HEK293 (cell line): Measurements from ENCODE around the gene CLIP1.

ENCODE experiments used
- EGR2 ChIP-seq: fragments of 450-650 bp; formaldehyde crosslinking; IDR thresholded peaks from 2 replicates; pipeline ENCODE4 v1.5.1; 2016; ENCODE audit warnings: low read depth, missing biosample characterization, missing genetic modification characterization
- GLIS1 ChIP-seq: fragments of 450-650 bp; formaldehyde crosslinking; IDR thresholded peaks from 2 replicates; pipeline ENCODE4 v1.5.1; 2016; ENCODE audit warnings: missing biosample characterization, missing genetic modification characterization
- KLF16 ChIP-seq: fragments of 450-650 bp; formaldehyde crosslinking; IDR thresholded peaks from 2 replicates; pipeline ENCODE4 v1.5.1; 2017; ENCODE audit warnings: missing biosample characterization, missing genetic modification characterization
- MZF1 ChIP-seq: fragments of 450-650 bp; formaldehyde crosslinking; IDR thresholded peaks from 2 replicates; pipeline ENCODE4 v1.5.1; 2017; ENCODE audit warnings: missing biosample characterization, missing genetic modification characterization, borderline replicate concordance
- RBAK ChIP-seq: fragments of 450-650 bp; formaldehyde crosslinking; IDR thresholded peaks from 2 replicates; pipeline ENCODE4 v1.5.1; 2016; ENCODE audit warnings: missing biosample characterization, missing genetic modification characterization
- SETDB1 ChIP-seq: IDR thresholded peaks from one replicate; pipeline ENCODE4 v1.6.1; 2017; ENCODE audit warnings: mild to moderate bottlenecking, low read length, moderate library complexity, mixed read lengths; ENCODE audit not compliant: insufficient read length
- YY1 ChIP-seq: fragments of 450-650 bp; formaldehyde crosslinking; IDR thresholded peaks from 2 replicates; pipeline ENCODE4 v1.5.1; 2018; ENCODE audit warnings: missing biosample characterization, missing genetic modification characterization
- ZFP41 ChIP-seq: fragments of 450-650 bp; formaldehyde crosslinking; IDR thresholded peaks from 2 replicates; pipeline ENCODE4 v1.5.1; 2016; ENCODE audit warnings: missing biosample characterization, missing genetic modification characterization, borderline replicate concordance
- ZNF140 ChIP-seq: fragments of 450-650 bp; formaldehyde crosslinking; IDR thresholded peaks from 2 replicates; pipeline ENCODE4 v1.5.1; 2016; ENCODE audit warnings: missing biosample characterization, missing genetic modification characterization
- ZNF155 ChIP-seq: fragments of 450-650 bp; formaldehyde crosslinking; IDR thresholded peaks from 2 replicates; pipeline ENCODE4 v1.5.1; 2016; ENCODE audit warnings: missing biosample characterization, missing genetic modification characterization
- ZNF175 ChIP-seq: fragments of 450-650 bp; formaldehyde crosslinking; IDR thresholded peaks from 2 replicates; pipeline ENCODE4 v1.5.1; 2016; ENCODE audit warnings: missing biosample characterization, missing genetic modification characterization
- ZNF2 ChIP-seq: fragments of 450-650 bp; formaldehyde crosslinking; IDR thresholded peaks from 2 replicates; pipeline ENCODE4 v1.5.1; 2016; ENCODE audit warnings: missing biosample characterization, missing genetic modification characterization
- ZNF341 ChIP-seq: fragments of 450-650 bp; formaldehyde crosslinking; IDR thresholded peaks from 2 replicates; pipeline ENCODE4; 2016; ENCODE audit warnings: low read depth, missing biosample characterization, missing genetic modification characterization
- ZNF354C ChIP-seq: fragments of 450-650 bp; formaldehyde crosslinking; IDR thresholded peaks from 2 replicates; pipeline ENCODE4 v1.5.1; 2016; ENCODE audit warnings: missing biosample characterization, missing genetic modification characterization, low read depth, borderline replicate concordance
- ZNF394 ChIP-seq: fragments of 450-650 bp; formaldehyde crosslinking; IDR thresholded peaks from 2 replicates; pipeline ENCODE4 v1.5.1; 2016; ENCODE audit warnings: missing biosample characterization, missing genetic modification characterization, mild to moderate bottlenecking, moderate library complexity, borderline replicate concordance
- ZNF404 ChIP-seq: fragments of 450-650 bp; formaldehyde crosslinking; IDR thresholded peaks from 2 replicates; pipeline ENCODE4 v1.5.1; 2017; ENCODE audit warnings: missing biosample characterization, missing genetic modification characterization
- ZNF426 ChIP-seq: fragments of 450-650 bp; formaldehyde crosslinking; IDR thresholded peaks from 2 replicates; pipeline ENCODE4 v1.5.1; 2017; ENCODE audit warnings: missing biosample characterization, missing genetic modification characterization, mild to moderate bottlenecking, inconsistent platforms, moderate library complexity
- ZNF555 ChIP-seq: fragments of 450-650 bp; formaldehyde crosslinking; conservative IDR thresholded peaks from 2 replicates; pipeline ENCODE4 v1.5.1; 2017; ENCODE audit warnings: missing biosample characterization, mild to moderate bottlenecking, missing genetic modification characterization, inconsistent platforms
- ZNF558 ChIP-seq: fragments of 450-650 bp; formaldehyde crosslinking; IDR thresholded peaks from 2 replicates; pipeline ENCODE4 v1.5.1; 2016; ENCODE audit warnings: missing biosample characterization, missing genetic modification characterization
- ZNF623 ChIP-seq: fragments of 450-650 bp; formaldehyde crosslinking; IDR thresholded peaks from 2 replicates; pipeline ENCODE4 v1.5.1; 2016; ENCODE audit warnings: missing biosample characterization, missing genetic modification characterization
- ZNF654 ChIP-seq: fragments of 450-650 bp; formaldehyde crosslinking; IDR thresholded peaks from 2 replicates; pipeline ENCODE4 v1.5.1; 2016; ENCODE audit warnings: low read depth, missing biosample characterization, missing genetic modification characterization
- ZNF664 ChIP-seq: fragments of 450-650 bp; formaldehyde crosslinking; IDR thresholded peaks from 2 replicates; pipeline ENCODE4 v1.5.1; 2016; ENCODE audit warnings: missing biosample characterization, missing genetic modification characterization
- ZNF707 ChIP-seq: fragments of 450-650 bp; formaldehyde crosslinking; IDR thresholded peaks from 2 replicates; pipeline ENCODE4 v1.5.1; 2016; ENCODE audit warnings: missing biosample characterization, missing genetic modification characterization
- ZNF837 ChIP-seq: fragments of 450-650 bp; formaldehyde crosslinking; IDR thresholded peaks from 2 replicates; pipeline ENCODE4 v1.5.1; 2016; ENCODE audit warnings: missing biosample characterization, missing genetic modification characterization
- TF ChIP-seq, protein P1 (sequence below): fragments of 450-650 bp; formaldehyde crosslinking; conservative IDR thresholded peaks from 2 replicates; pipeline ENCODE4 v1.5.1; 2016; ENCODE audit warnings: low read depth, missing biosample characterization, missing genetic modification characterization
- TF ChIP-seq, protein P2 (sequence below): fragments of 450-650 bp; formaldehyde crosslinking; IDR thresholded peaks from 2 replicates; pipeline ENCODE4; 2016; ENCODE audit warnings: missing biosample characterization, missing genetic modification characterization
- TF ChIP-seq, protein P3 (sequence below): fragments of 450-650 bp; formaldehyde crosslinking; IDR thresholded peaks from 2 replicates; pipeline ENCODE4 v1.5.1; 2016; ENCODE audit warnings: missing biosample characterization, missing genetic modification characterization
- TF ChIP-seq, protein P4 (sequence below): fragments of 450-650 bp; formaldehyde crosslinking; IDR thresholded peaks from 2 replicates; pipeline ENCODE4 v1.5.1; 2017; ENCODE audit warnings: missing biosample characterization, missing genetic modification characterization
- TF ChIP-seq, protein P5 (sequence below): fragments of 450-650 bp; formaldehyde crosslinking; IDR thresholded peaks from 2 replicates; pipeline ENCODE4 v1.5.1; 2016; ENCODE audit warnings: missing biosample characterization, missing genetic modification characterization, low read depth

The CLIP1 gene

DNA sequence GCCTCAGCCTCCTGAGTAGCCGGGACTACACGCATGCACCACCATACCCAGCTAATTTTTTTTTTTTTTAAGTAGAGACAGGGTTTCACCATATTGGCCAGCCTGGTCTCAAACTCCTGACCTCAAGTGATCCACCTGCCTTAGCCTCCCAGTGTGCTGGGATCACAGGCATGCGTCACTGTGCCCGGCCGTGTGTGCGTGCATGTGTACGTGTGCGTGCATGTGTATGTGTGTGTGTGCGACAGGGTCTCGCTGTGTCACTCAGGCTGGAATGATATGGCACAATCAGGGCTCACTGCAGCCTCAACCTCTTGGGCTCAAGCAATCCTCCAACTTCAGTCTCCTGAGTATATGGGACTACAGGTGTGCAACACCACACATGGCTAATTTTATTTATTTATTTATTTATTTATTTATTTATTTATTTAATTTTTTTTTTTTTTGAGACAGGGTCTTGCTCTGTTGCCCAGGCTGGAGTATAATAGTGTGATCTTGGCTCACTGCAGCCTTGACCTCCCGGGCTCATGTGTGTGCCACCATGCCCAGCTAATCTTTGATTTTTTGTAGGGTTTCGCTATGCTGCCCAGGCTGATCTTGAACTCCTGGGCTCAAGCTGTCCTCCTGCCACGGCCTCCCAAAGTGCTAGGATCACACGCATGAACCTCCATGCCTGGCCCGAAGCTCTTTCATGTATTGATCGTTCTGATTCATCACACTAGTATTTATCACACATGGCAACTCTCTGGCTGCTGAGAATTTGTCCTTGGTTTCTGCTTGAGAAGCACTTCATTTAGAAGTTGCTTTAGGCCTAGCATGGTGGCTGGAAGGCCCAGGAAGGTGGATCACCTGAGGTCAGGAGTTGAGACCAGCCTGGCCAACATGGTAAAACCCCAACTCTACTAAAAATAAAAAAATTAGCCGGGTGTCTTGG, 35.9 kb upstream of the CLIP1 start (continued):
- TF ChIP-seq ZFP41 (tag by site-specific recombination): no peak
- TF ChIP-seq KLF16 (tag by site-specific recombination): no peak
- no peak for TF ChIP-seq GLIS1 (tag by site-specific recombination)
- TF ChIP-seq ZNF404: 0 out of 2 replicates have a peak, but pooled peaks have one; percentile 22
- no peak for TF ChIP-seq ZNF837 (tag by site-specific recombination)
- TF ChIP-seq, protein P1, sequence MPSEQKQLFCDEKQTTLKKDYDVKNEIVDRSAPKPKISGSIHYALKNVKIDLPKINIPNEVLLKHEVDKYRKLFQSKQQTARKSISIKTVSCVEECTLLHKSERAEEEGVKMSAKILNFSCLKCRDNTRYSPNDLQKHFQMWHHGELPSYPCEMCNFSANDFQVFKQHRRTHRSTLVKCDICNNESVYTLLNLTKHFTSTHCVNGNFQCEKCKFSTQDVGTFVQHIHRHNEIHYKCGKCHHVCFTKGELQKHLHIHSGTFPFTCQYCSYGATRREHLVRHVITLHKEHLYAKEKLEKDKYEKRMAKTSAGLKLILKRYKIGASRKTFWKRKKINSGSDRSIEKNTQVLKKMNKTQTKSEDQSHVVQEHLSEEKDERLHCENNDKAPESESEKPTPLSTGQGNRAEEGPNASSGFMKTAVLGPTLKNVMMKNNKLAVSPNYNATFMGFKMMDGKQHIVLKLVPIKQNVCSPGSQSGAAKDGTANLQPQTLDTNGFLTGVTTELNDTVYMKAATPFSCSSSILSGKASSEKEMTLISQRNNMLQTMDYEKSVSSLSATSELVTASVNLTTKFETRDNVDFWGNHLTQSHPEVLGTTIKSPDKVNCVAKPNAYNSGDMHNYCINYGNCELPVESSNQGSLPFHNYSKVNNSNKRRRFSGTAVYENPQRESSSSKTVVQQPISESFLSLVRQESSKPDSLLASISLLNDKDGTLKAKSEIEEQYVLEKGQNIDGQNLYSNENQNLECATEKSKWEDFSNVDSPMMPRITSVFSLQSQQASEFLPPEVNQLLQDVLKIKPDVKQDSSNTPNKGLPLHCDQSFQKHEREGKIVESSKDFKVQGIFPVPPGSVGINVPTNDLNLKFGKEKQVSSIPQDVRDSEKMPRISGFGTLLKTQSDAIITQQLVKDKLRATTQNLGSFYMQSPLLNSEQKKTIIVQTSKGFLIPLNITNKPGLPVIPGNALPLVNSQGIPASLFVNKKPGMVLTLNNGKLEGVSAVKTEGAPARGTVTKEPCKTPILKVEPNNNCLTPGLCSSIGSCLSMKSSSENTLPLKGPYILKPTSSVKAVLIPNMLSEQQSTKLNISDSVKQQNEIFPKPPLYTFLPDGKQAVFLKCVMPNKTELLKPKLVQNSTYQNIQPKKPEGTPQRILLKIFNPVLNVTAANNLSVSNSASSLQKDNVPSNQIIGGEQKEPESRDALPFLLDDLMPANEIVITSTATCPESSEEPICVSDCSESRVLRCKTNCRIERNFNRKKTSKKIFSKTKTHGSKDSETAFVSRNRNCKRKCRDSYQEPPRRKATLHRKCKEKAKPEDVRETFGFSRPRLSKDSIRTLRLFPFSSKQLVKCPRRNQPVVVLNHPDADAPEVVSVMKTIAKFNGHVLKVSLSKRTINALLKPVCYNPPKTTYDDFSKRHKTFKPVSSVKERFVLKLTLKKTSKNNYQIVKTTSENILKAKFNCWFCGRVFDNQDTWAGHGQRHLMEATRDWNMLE (tag by site-specific recombination): peak; percentile 94
- peak; percentile 82 for TF ChIP-seq ZNF623
- no peak for TF ChIP-seq ZNF155 (tag by site-specific recombination)
- peak; percentile 37; the same call in 1 of the 2 replicates for TF ChIP-seq MZF1 (tag by site-specific recombination)
- TF ChIP-seq, protein P2, sequence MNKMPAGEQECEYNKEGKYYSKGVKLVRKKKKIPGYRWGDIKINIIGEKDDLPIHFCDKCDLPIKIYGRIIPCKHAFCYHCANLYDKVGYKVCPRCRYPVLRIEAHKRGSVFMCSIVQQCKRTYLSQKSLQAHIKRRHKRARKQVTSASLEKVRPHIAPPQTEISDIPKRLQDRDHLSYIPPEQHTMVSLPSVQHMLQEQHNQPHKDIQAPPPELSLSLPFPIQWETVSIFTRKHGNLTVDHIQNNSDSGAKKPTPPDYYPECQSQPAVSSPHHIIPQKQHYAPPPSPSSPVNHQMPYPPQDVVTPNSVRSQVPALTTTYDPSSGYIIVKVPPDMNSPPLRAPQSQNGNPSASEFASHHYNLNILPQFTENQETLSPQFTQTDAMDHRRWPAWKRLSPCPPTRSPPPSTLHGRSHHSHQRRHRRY (tag by site-specific recombination): no peak
- TF ChIP-seq ZNF394: peak; percentile 95
- no peak for TF ChIP-seq ZNF707 (tag by site-specific recombination)
- TF ChIP-seq, protein P3, sequence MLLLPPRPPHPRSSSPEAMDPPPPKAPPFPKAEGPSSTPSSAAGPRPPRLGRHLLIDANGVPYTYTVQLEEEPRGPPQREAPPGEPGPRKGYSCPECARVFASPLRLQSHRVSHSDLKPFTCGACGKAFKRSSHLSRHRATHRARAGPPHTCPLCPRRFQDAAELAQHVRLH: 0 out of 2 replicates have a peak, but pooled peaks have one; percentile 38
- TF ChIP-seq ZNF2 (tag by site-specific recombination): no peak
- 0 out of 2 replicates have a peak, but pooled peaks have one; percentile 41 for TF ChIP-seq RBAK (tag by site-specific recombination)
- TF ChIP-seq EGR2 (tag by site-specific recombination): no peak
- peak; percentile 77 for TF ChIP-seq ZNF664 (tag by site-specific recombination)
- TF ChIP-seq, protein P4, sequence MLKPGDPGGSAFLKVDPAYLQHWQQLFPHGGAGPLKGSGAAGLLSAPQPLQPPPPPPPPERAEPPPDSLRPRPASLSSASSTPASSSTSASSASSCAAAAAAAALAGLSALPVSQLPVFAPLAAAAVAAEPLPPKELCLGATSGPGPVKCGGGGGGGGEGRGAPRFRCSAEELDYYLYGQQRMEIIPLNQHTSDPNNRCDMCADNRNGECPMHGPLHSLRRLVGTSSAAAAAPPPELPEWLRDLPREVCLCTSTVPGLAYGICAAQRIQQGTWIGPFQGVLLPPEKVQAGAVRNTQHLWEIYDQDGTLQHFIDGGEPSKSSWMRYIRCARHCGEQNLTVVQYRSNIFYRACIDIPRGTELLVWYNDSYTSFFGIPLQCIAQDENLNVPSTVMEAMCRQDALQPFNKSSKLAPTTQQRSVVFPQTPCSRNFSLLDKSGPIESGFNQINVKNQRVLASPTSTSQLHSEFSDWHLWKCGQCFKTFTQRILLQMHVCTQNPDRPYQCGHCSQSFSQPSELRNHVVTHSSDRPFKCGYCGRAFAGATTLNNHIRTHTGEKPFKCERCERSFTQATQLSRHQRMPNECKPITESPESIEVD: no peak
- TF ChIP-seq ZNF426 (tag by site-specific recombination): peak; percentile 87
- TF ChIP-seq ZNF654 (tag by site-specific recombination): peak; percentile 52
- peak; percentile 87 for TF ChIP-seq ZNF140
- TF ChIP-seq ZNF341 (tag by site-specific recombination): peak; percentile 41; the same call in 1 of the 2 replicates
- TF ChIP-seq ZNF555 (tag by site-specific recombination): peak; percentile 84
- TF ChIP-seq ZNF558 (tag by site-specific recombination): peak; percentile 87
- no peak for TF ChIP-seq YY1 (tag by site-specific recombination)
- TF ChIP-seq SETDB1: no peak
- TF ChIP-seq ZNF354C (tag by site-specific recombination): no peak
- TF ChIP-seq, protein P5, sequence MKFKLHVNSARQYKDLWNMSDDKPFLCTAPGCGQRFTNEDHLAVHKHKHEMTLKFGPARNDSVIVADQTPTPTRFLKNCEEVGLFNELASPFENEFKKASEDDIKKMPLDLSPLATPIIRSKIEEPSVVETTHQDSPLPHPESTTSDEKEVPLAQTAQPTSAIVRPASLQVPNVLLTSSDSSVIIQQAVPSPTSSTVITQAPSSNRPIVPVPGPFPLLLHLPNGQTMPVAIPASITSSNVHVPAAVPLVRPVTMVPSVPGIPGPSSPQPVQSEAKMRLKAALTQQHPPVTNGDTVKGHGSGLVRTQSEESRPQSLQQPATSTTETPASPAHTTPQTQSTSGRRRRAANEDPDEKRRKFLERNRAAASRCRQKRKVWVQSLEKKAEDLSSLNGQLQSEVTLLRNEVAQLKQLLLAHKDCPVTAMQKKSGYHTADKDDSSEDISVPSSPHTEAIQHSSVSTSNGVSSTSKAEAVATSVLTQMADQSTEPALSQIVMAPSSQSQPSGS (tag by site-specific recombination): no peak
- no peak for TF ChIP-seq ZNF175 (tag by site-specific recombination)
